Heart left ventricle (tissue), 13 donors: Measurements from ENCODE around the gene DDAH2.

Source experiments
- POLR2A ChIP-seq, 2 donors: fragments of 450-650 bp; IDR thresholded peaks; one replicate each; pipeline ENCODE4 v1.6.1; 2017; ENCODE audit warnings: antibody characterized with exemption in 2 of 2, mild to moderate bottlenecking in 2 of 2, moderate library complexity in 2 of 2
- TF ChIP-seq, protein P1 (sequence below), 12 donors: fragments of 200-600 bp; sonication (generic) in 4 of 12; IDR thresholded peaks; one replicate each; pipeline versions ENCODE4 v1.5.0 to v1.8.0; 2018 to 2022; ENCODE audit warnings: antibody characterized with exemption in 12 of 12, mild to moderate bottlenecking in 5 of 12
- donor health status: ischemic (EF 13 %, LVEDD 7.1; RV severe dilation, severe dysfunction).
- donor health status: DM: no; HTN: yes; CAD: no.
- donor health status: DM: no; HTN: no; CAD: no.
- donor health status: ischemic (EF 25% LVEDD 6.9; RV normal size, moderate dysfunction).
- donor health status: ischemic (EF 25% LVEDD 5.7; RV mildly dilated, moderate dysfunction).
- donor health status: ischemic (EF 35%, LVEDD 5.7; RV mildly dilated, moderate dysfunction).
- donor health status: nonischemic (EF 11% LVEDD 7.7; RV severe dilation, severe dysfunction).
- donor health status: DM: yes; HTN: yes; CAD: no.
- donor health status: PGD.
- donor health status: ischemic (EF 29% LVEDD 5.4; RV normal size, mild dysfunction).
- donor health status: nonischemic (EF 23%, LVEDD 6.1; RV moderate dilation, normal function).

- TF ChIP-seq, protein P1, sequence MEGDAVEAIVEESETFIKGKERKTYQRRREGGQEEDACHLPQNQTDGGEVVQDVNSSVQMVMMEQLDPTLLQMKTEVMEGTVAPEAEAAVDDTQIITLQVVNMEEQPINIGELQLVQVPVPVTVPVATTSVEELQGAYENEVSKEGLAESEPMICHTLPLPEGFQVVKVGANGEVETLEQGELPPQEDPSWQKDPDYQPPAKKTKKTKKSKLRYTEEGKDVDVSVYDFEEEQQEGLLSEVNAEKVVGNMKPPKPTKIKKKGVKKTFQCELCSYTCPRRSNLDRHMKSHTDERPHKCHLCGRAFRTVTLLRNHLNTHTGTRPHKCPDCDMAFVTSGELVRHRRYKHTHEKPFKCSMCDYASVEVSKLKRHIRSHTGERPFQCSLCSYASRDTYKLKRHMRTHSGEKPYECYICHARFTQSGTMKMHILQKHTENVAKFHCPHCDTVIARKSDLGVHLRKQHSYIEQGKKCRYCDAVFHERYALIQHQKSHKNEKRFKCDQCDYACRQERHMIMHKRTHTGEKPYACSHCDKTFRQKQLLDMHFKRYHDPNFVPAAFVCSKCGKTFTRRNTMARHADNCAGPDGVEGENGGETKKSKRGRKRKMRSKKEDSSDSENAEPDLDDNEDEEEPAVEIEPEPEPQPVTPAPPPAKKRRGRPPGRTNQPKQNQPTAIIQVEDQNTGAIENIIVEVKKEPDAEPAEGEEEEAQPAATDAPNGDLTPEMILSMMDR (IDR thresholded peaks at IDR 0.05), result no peak
- no peak for TF ChIP-seq POLR2A (IDR thresholded peaks at IDR 0.05)
Observed at GRCh38 chr6:31775184-31775583, 46.1 kb upstream of the DDAH2 start.
